Ureter (tissue), 1 donor: ENCODE measurements around the gene DTNB. TPM values are rescaled to one million over a fixed set of nuclear protein-coding genes. Genes with fewer than 3 reads are reported as not detected.
A peak's percentile ranks its signal among the peaks of the same experiment; 100 is the strongest.
"Not testable (repeated sequence)": the region's sequence is repeated elsewhere in the genome, so short reads cannot be mapped to it uniquely, and the experiment has no call there.

Experiments used
- DNase-seq: peaks from one replicate; pipeline ENCODE4 v3.0.0-alpha.2; 2020; ENCODE audit warnings: low spot score
- total RNA-seq: library from RNA; stranded (reverse); gene quantifications from one replicate; pipeline ENCODE4 v1.2.4, GENCODE V29; 2023
- donor health status: DM: yes; HTN: yes; CAD: no.

Gene DTNB
- 33.8 TPM for total RNA-seq

DNA sequence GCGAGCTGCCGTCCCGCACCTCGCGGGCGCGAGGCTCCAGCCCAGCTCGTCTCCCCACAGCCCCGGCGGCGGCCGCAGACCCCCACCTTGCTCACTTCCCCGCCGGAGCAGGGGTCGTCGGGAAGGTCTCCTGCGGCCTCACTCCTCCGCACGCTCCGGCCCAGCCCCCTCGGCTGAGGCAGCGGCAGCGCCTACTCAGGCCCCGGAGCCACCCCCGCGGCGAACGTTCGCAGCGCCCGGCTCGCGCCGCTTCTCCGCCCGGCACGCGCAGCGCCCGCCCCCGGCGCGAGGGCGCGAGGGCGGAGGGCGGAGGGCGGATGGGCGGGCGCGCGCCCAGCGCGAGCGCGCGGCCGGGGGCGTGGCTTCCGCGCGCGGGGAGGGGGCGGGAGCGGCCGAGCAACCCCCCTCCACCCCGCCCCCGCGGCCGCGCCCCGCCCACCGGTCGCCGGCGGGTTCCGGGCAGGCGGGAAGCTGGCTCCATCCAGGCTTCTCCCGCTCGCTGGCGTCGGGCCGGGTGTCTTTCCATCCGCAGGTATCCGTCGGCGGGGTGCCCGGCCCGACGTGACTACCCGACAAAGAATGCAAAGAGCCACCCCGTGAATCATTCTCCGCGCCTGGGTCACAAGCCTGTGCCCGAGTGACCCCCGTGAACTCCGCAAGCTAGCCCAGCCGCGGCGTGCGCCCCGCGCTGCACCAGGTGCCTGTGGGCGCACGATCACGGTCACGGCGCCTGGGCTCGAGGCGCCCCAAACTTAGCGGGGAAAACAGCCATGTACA, at the start of gene DTNB:
DTNB (minus strand) TSS at position 278 of the 777 bp plus-strand sequence. CDS start 20,917 bp downstream, outside the sequence.
- DNase-seq, result peak; percentile 81

DNA sequence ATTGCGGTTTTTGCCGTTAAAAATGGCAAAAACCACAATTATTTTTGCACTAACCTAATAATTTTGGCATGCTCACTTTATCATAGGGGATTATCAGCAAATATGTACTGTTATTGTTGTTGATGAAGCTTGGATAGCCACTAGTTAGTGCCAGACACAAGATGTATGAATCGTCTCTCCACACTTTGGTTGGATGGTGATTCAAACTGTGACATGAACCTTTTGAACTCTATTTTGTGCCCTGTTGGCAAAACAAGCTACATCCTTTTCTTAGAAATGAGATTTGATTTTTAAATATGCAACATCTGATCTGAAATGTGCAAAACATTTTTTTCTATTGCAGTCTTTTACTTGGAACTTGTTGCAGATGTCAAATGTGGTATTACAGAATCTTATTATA, 48.8 kb upstream of the DTNB start:
- DNase-seq, result no peak

DNA sequence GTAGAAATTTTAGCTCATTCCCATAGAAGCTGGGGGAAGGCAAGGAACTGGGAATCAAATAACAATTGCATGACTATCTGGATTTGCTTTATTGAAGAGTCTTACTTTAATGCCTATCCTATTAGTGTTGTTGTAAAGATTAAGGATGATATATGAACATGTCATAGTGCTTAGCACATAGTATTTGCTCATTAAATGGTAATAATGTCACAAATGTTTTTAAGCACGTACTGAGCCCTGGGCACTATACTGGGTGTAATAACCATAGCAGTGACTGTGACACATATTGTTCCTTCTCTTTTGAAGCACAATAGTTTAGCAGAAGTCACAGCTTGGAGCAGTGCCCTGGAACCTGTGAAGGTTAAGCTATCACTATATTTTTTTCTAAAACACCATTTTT, 47.2 kb upstream of the DTNB start:
- DNase-seq, result no peak

DNA sequence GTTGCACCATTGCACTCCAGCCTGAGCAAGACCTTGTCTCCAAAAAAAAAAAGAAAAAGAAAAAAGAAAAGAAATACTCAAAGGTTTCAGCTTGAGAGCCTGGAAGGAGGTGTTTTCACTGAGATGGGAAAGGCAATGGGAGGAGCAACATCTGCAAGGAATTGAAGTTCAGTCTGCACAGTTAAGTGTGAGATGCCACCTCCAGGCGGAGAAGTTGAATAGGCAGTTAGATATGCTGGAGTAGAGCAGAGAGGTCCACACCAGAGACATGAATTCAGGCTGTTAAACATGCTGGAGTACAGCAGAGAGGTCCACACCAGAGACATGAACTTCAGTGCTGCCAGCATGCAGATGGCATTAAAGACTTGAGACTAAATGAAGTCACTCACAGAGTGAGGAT, 41.4 kb upstream of the DTNB start:
- DNase-seq, result no peak

DNA sequence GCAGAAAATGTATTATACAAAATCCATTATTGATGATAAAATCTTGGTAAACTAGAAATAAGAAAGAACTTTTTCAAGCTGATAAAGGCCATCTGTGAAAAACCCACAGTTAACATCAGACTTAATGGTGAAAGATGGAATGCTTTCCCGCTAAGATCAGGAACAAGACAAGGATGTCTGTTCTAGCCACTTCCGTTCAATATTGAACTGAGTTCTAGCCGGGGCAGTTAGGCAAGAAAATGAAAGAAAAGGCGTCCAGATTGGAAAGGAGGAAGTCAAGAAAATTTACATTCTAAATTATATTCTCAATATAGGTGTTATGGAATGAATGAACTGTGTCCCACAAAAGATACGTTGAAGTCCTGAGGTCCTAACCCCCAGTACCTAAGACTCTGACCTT, 39.1 kb upstream of the DTNB start:
- DNase-seq, result no peak

DNA sequence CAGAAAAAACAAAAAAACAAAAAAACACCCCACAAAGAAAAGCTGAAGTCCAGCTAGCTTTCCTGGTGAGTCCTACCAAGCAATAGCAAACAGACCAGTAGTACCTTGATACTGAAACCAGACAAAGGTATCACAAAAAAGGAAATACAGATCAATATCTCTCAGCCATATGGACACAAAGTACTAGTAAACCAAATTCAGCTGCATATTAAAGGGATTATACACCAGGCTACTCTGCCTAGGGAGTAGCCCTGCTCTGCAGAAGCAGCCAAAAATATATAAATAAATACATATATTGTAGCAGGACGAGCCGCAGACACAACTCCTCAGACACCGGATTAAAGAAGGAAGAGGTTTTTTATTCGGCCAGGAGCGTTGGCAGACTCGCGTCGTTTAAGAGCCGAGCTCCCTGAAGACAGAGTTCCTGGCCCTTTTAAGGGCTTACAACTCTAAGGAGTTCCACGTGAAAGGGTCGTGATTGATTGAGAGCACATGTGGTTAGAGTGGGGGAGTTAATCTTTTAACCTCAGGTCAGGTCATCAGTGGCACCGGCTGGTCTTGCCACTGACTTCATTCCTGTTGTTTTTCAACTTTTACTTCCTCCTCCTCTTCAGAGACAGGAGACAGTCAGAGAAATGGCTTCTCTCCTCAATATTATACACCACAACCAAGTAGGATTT, 38.4 kb upstream of the DTNB start:
- no peak for DNase-seq

DNA sequence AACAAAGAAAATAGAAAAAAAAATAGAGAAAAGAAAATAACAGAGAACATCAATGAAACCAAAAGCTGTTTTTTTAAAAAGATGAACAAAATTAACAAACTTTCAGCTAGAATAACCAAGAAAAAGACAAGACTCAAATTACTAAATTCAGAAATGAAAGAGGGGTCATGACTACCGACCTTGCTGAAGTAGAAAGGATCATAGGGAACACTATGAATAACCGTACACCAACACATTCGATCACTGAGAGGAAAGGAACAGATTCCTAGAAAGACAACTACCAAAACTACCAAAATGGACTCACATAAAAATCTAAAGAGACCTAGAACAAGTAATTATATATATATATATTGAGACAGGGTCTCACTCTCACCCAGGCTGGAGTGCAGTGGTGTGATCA, 37.4 kb upstream of the DTNB start:
- DNase-seq, result no peak

DNA sequence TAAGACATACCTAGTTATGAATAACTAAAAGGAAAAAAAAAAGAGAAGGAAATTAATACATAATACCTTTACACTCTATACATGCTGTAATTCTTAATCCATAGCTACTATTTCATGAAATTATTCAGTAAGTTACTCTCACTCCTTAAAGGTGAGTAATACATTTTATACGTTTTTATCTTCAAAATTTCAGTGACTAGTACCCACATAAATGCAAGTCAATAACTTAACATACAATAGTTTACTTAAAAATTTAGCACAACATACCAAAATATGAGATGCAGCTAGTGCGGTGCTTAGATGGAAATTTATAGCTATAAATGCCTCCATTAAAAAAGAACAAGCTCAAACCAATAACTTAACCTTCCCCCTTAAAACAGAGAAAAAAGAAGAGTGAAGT, 36.0 kb upstream of the DTNB start:
- no peak for DNase-seq

DNA sequence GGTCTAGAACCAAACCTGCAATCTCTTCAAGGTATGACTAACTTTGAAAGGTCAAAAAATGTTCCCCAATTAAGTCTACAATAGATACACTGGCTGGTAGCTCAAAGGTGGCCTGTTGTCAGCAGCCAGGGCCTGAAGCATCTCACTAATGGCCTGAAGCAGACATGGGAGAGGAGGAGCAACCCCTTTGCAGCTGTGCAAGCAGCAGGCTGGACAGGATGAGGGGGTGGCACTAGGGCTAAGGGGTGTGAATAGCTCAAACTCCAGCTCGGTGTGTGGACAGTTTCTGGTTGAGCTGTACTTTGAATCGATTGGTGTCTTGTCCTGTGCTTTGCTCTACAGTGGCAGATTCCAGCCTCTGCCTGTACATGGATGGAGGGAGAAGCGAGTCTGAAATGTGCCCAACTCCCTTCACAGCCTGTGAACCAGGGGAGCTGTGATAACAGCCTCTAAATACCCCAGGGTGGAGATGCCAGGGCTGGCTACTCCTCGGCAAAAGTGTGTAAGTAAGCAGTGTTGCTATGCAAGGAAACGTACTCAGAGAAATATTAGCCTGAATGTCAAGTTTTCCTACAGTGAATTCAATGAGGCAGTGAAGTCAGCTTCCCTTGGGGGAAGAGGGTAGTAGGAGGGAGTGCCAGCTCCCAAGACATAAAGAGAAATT, 34.7 kb upstream of the DTNB start:
- DNase-seq, result no peak

DNA sequence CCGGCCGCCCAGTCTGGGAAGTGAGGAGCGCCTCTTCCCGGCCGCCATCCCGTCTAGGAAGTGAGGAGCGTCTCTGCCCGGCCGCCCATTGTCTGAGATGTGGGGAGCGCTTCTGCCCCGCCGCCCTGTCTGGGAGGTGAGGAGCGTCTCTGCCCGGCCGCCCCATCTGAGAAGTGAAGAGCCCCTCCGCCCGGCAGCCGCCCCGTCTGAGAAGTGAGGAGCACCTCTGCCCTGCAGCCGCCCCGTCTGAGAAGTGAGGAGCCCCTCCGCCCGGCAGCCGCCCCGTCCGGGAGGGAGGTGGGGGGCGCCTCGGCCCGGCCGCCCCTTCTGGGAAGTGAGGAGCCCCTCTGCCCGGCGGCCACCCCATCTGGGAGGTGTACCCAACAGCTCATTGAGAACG, 32.2 kb upstream of the DTNB start:
- not testable (repeated sequence) for DNase-seq

DNA sequence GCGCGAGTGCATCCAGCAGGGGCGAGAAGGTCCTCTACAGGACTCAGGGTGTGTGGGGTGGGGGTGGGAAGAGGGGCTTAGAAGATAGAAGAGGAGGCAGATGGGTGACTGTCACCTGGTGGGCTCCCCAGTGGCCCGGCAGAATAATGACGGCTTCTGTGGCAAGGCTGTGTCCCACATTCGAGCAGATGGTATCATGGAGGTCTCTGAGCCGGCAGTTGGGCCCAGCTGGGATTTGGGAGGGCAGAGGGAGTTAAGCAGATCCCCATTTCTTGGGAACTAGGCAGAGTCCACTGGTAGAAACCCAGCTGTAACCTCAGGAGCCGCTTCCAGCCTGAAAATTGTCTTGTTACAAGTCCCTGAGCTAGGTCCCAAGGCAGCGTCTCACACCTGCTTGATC, 28.4 kb upstream of the DTNB start:
- no peak for DNase-seq

DNA sequence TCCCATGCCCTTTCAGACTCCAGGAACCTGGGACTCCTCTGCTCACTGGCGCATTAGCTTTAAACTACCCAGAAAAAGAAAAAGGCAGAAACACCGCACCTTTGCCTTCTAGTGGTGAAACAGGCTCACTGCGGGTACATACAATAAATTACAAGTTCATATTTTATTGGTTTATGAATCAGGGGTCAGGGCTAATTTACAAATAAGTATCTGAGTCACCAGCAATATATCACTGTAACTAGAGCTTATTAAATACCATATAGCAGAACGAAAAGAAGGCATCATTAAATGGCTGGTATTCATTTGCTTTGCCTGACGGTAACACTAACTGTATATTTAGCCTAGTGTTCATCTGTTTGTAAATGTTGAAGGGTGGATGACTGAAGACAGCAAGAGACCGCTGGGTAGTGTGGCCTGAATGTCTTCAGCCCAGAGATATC, 26.9 kb upstream of the DTNB start:
- DNase-seq, result no peak

DNA sequence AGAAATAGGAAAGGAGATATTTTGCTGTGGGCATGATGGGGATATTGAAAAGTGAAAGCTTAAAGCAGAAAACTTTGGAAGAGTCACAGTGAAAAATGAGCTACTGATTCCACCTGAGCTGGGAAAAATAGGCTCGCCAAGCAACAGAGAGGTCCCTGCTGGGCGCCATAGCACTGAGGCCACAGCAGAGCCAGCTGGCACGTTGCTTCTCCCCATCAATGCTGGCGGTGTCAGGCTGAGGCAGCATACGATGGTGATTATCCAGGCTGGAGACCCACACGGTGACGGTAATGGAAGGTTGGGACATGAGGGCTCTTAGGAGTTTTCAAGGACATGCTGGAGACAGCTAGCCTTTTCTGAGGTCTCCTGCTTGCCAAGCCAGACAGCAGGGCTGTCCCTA, 25.8 kb upstream of the DTNB start:
- no peak for DNase-seq

DNA sequence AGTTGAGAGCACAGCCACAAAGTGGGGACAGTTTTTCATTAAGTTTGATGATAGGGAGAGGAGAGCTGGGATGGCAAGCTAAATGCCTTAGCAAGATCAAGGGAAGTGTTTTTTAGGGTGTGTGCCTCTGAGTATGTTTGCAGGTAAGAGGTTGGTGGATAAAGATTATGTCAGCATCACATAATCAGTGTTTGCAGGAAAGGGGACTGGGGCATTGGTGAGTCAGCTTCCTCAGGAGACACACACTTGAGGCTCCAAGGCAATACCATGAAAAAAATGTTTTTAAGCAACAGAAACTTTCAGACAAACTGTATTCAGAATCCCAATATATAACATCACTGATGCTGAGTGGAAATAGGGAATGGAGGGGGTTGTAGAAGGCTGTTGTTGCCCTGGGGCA, 25.4 kb upstream of the DTNB start:
- DNase-seq, result no peak

DNA sequence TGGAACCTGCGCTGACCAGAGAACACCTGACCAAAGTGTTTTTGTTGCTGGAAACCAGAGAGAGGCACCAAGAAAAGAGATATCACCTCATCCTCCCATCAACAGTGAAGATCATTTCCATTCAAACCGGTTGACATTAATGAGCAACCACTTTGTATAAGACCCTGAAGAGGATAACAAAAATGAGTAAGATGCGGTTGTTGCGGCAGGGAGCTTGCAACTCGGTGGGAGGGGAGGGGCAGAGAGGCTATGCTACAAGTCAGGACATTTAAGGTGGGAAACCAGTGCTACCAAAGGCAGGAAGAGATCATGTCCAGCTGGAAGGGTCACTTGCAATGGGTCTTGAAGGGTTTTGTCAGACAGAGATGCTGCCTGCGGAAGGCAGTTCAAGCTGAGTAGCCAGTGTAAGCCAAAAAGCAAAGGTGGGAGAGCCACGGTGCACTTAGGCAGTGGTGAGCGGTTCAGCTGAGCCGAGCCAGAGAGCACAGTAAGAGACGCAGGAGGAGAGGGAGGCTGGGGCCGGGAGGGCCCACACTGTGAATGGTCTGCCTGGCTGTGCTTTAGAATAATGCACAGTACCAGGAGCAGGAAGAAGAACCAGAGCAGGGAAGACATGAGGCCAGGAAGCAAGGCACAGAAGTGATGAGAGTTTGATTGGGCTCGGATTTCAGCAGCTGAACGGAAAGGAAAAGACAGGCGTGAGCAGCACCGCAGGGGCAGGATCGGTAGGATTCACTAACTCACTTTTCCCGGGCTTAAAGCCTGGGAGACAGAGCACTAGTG, 24.4 kb upstream of the DTNB start:
- no peak for DNase-seq

DNA sequence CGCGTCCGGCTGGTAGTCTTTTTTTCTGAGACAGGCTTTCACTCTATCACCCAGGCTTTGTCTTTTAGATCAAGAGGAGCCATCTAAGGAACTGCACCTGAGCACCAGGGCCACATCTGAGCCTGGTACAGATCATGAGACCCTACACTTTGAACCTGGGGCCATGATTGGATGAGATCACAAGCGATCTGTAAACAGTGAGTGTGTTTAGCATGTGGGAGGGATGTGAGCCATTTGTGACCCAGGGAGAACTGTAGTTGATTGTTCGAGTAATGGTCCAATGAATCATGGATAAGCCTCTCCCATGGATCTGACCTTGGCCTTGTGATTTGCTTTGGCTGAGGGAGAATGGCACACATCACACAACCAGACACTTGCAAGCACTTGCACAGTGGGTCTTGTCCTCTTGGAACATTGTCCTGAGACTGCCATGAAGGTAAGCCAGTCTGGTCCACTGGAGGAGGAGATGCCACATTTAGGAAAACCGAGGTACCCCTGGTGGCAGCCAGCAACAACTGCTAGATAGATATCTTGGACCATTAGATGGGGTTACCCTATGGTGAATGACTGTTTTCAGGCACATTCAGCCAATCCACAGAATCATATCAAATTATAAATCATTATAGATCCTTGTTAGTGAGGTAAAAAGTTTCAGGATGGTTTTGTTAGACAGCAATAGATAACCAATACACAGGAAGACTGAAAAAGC, 19.5 kb upstream of the DTNB start:
- no peak for DNase-seq

DNA sequence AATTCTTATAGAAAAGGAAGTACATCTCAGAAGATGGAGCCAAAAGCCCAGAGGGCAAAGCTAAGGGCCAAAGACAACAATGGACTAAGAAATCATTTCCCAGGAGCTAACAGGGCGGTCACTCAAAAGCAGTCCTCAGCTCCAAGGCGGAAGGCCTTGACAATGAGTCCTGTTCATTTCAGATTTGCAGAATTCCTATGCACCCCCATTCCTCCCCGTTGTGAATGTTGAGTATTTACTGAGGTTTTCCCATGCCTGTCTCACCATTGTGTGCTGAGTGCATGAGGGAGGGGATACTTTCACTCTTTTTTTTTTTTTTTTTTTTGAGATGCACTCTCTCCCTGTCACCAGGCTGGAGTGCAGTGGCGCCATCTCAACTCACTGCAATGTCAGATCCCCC, 18.8 kb upstream of the DTNB start:
- DNase-seq, result no peak

DNA sequence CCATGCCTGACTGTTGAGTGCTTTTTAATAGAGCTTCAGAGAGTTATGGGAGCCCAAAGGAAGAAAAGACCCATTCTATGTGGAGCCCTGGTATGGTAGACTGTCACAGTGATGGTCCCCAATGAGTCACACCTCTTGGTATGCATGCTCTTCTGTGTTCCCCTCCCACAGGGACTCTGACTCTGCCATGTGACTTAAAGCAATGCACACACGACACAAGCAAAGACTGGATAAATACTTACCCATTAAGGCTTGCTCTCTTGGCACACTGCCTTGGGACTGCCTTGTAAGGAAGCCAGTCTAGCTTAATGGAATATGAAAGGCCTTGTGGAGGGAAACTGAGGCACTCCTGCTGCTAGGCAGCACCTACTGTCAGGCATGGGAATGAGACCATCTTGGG, 16.7 kb upstream of the DTNB start:
- peak; percentile 30 for DNase-seq

DNA sequence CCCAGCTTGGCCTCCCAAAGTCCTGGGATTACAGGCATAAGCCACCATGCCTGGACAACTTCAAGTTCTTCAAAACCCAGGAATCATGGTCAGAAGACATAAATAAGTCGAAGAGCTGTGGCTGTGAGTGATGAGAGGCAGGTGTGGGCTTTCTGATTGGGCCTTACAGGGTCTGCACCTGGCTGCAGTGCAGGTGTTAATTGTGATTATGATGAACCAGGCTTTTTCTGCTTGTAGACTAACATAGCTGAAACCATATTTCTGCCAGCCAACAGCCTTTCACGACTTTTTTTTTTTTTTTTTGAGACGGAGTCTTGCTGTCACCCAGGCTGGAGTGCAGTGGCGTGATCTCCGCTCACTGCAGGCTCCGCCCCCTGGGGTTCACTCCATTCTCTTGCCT, 14.9 kb upstream of the DTNB start:
- DNase-seq, result no peak

DNA sequence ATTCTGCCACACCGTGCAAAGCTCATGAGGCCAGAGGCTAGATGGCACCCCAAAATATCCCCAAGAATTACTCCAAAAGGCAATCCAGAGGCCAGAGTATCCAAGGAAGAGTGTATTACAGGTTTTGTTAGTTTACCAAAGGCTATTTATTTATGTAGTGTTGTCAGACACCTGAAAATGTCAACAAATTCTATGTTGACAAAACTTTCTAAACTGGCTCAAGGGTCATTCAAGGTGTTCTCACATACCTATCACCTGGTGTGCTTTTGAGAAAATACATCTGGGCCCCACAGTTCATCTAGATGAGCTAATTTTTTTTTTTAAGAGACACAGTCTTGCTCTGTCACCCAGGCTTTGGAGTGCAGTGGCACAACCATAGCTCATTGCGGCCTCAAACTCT, 12.4 kb upstream of the DTNB start:
- no peak for DNase-seq
